ENCODE measurements around the gene IFT80. TPM values are rescaled to one million over a fixed set of nuclear protein-coding genes. Genes with fewer than 3 reads are reported as not detected.

IFT80 gene
- total and polyA plus RNA-seq, 2 experiments from 2014 or later, result 14.1 to 33.0 TPM

DNA sequence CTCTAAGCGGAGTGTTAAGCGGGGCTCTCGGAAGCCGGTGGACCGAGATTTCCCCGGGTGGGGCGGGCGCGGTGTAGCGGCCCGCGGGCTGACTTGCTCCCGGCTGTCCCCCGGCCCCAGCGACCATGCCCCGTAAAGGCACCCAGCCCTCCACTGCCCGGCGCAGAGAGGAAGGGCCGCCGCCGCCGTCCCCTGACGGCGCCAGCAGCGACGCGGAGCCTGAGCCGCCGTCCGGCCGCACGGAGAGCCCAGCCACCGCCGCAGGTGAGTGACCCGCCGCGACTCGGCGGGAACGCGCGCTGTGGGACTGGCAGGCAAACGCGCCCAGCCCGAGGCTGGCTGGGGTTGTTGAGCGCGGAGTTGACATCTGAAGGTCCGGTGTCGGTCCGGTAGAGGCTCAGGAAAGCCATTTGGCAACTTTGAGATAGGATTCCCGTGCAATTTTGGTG lies 1.7 kb upstream of the IFT80 start:
- H2AFZ ChIP-seq, result no peak overlapping the region
- H4K20me1 ChIP-seq (replicated peaks; ENCODE audit: insufficient read depth), result peaks cover 32% of the 10 kb centered on the region
- H3K36me3 ChIP-seq (ENCODE audit: insufficient read depth), result peaks cover 6% of the 10 kb centered on the region; the same call in 1 of the 2 replicates
- peaks cover 25% of the 10 kb centered on the region for H3K4me1 Mint-ChIP-seq
- H3K79me2 ChIP-seq (replicated peaks; ENCODE audit: insufficient read depth), result peaks cover 85% of the 10 kb centered on the region
- H3K4me3 Mint-ChIP-seq, result peak overlapping the region; percentile 98
- H3F3A ChIP-seq (replicated peaks; ENCODE audit: low read depth), result no peaks in the 10 kb centered on the region
- H3K27me3 Mint-ChIP-seq (ENCODE audit: insufficient read depth, low read depth, poor library complexity), result peaks cover 21% of the 10 kb centered on the region
- peak; percentile 42 for DNase-seq (ENCODE audit: low spot score)
- no peaks in the 10 kb centered on the region for H3K27me3 ChIP-seq (ENCODE audit: insufficient read depth)
- H3K4me3 ChIP-seq, result peak overlapping the region; percentile 60
- peaks cover 30% of the 10 kb centered on the region for H3K36me3 Mint-ChIP-seq (ENCODE audit: low read depth)
- peaks cover 4% of the 10 kb centered on the region; the same call in 1 of the 3 replicates for H3K9me3 Mint-ChIP-seq
- peak overlapping the region; percentile 65; the same call in 1 of the 2 replicates for H3K27ac Mint-ChIP-seq
- peaks cover 14% of the 10 kb centered on the region; the same call in 1 of the 2 replicates for H3K4me1 ChIP-seq (ENCODE audit: insufficient read depth)
- peak overlapping the region; percentile 81 for H3K4me2 ChIP-seq
- no peak overlapping the region for H3K27ac ChIP-seq (ENCODE audit: low read depth)
- no peak for TF ChIP-seq NANOG (IDR thresholded peaks at IDR 0.05; ENCODE audit: borderline replicate concordance)
- no peak for TF ChIP-seq JUNB (IDR thresholded peaks at IDR 0.05; ENCODE audit: unreplicated experiment)
- no peak for TF ChIP-seq CREB1 (CRISPR knock-in tag; IDR thresholded peaks at IDR 0.05; ENCODE audit: low read depth)
- TF ChIP-seq STAT1 (IDR thresholded peaks at IDR 0.05; ENCODE audit: unreplicated experiment), result no peak
- TF ChIP-seq ZNF114 (CRISPR knock-in tag; IDR thresholded peaks at IDR 0.05), result no peak
- no peak for TF ChIP-seq ZNF331 (CRISPR knock-in tag; IDR thresholded peaks at IDR 0.05; ENCODE audit: low read depth)
- TF ChIP-seq, protein P1, sequence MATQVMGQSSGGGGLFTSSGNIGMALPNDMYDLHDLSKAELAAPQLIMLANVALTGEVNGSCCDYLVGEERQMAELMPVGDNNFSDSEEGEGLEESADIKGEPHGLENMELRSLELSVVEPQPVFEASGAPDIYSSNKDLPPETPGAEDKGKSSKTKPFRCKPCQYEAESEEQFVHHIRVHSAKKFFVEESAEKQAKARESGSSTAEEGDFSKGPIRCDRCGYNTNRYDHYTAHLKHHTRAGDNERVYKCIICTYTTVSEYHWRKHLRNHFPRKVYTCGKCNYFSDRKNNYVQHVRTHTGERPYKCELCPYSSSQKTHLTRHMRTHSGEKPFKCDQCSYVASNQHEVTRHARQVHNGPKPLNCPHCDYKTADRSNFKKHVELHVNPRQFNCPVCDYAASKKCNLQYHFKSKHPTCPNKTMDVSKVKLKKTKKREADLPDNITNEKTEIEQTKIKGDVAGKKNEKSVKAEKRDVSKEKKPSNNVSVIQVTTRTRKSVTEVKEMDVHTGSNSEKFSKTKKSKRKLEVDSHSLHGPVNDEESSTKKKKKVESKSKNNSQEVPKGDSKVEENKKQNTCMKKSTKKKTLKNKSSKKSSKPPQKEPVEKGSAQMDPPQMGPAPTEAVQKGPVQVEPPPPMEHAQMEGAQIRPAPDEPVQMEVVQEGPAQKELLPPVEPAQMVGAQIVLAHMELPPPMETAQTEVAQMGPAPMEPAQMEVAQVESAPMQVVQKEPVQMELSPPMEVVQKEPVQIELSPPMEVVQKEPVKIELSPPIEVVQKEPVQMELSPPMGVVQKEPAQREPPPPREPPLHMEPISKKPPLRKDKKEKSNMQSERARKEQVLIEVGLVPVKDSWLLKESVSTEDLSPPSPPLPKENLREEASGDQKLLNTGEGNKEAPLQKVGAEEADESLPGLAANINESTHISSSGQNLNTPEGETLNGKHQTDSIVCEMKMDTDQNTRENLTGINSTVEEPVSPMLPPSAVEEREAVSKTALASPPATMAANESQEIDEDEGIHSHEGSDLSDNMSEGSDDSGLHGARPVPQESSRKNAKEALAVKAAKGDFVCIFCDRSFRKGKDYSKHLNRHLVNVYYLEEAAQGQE (IDR thresholded peaks at IDR 0.05; ENCODE audit: unreplicated experiment), result no peak
- TF ChIP-seq POLR2AphosphoS5 (IDR thresholded peaks at IDR 0.05; ENCODE audit: low read depth), result no peak
- TF ChIP-seq, protein P2, sequence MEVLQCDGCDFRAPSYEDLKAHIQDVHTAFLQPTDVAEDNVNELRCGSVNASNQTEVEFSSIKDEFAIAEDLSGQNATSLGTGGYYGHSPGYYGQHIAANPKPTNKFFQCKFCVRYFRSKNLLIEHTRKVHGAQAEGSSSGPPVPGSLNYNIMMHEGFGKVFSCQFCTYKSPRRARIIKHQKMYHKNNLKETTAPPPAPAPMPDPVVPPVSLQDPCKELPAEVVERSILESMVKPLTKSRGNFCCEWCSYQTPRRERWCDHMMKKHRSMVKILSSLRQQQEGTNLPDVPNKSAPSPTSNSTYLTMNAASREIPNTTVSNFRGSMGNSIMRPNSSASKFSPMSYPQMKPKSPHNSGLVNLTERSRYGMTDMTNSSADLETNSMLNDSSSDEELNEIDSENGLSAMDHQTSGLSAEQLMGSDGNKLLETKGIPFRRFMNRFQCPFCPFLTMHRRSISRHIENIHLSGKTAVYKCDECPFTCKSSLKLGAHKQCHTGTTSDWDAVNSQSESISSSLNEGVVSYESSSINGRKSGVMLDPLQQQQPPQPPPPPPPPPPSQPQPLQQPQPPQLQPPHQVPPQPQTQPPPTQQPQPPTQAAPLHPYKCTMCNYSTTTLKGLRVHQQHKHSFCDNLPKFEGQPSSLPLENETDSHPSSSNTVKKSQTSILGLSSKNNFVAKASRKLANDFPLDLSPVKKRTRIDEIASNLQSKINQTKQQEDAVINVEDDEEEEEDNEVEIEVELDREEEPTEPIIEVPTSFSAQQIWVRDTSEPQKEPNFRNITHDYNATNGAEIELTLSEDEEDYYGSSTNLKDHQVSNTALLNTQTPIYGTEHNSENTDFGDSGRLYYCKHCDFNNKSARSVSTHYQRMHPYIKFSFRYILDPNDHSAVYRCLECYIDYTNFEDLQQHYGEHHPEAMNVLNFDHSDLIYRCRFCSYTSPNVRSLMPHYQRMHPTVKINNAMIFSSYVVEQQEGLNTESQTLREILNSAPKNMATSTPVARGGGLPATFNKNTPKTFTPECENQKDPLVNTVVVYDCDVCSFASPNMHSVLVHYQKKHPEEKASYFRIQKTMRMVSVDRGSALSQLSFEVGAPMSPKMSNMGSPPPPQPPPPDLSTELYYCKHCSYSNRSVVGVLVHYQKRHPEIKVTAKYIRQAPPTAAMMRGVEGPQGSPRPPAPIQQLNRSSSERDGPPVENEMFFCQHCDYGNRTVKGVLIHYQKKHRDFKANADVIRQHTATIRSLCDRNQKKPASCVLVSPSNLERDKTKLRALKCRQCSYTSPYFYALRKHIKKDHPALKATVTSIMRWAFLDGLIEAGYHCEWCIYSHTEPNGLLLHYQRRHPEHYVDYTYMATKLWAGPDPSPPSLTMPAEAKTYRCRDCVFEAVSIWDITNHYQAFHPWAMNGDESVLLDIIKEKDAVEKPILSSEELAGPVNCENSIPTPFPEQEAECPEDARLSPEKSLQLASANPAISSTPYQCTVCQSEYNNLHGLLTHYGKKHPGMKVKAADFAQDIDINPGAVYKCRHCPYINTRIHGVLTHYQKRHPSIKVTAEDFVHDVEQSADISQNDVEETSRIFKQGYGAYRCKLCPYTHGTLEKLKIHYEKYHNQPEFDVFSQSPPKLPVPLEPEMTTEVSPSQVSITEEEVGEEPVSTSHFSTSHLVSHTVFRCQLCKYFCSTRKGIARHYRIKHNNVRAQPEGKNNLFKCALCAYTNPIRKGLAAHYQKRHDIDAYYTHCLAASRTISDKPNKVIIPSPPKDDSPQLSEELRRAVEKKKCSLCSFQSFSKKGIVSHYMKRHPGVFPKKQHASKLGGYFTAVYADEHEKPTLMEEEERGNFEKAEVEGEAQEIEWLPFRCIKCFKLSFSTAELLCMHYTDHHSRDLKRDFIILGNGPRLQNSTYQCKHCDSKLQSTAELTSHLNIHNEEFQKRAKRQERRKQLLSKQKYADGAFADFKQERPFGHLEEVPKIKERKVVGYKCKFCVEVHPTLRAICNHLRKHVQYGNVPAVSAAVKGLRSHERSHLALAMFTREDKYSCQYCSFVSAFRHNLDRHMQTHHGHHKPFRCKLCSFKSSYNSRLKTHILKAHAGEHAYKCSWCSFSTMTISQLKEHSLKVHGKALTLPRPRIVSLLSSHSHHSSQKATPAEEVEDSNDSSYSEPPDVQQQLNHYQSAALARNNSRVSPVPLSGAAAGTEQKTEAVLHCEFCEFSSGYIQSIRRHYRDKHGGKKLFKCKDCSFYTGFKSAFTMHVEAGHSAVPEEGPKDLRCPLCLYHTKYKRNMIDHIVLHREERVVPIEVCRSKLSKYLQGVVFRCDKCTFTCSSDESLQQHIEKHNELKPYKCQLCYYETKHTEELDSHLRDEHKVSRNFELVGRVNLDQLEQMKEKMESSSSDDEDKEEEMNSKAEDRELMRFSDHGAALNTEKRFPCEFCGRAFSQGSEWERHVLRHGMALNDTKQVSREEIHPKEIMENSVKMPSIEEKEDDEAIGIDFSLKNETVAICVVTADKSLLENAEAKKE (CRISPR knock-in tag; IDR thresholded peaks at IDR 0.05), result no peak
- TF ChIP-seq EZH2phosphoT487 (IDR thresholded peaks at IDR 0.05; ENCODE audit: unreplicated experiment), result no peak
- TF ChIP-seq, protein P3, sequence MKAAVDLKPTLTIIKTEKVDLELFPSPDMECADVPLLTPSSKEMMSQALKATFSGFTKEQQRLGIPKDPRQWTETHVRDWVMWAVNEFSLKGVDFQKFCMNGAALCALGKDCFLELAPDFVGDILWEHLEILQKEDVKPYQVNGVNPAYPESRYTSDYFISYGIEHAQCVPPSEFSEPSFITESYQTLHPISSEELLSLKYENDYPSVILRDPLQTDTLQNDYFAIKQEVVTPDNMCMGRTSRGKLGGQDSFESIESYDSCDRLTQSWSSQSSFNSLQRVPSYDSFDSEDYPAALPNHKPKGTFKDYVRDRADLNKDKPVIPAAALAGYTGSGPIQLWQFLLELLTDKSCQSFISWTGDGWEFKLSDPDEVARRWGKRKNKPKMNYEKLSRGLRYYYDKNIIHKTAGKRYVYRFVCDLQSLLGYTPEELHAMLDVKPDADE (IDR thresholded peaks at IDR 0.05), result no peak
- TF ChIP-seq, protein P4, sequence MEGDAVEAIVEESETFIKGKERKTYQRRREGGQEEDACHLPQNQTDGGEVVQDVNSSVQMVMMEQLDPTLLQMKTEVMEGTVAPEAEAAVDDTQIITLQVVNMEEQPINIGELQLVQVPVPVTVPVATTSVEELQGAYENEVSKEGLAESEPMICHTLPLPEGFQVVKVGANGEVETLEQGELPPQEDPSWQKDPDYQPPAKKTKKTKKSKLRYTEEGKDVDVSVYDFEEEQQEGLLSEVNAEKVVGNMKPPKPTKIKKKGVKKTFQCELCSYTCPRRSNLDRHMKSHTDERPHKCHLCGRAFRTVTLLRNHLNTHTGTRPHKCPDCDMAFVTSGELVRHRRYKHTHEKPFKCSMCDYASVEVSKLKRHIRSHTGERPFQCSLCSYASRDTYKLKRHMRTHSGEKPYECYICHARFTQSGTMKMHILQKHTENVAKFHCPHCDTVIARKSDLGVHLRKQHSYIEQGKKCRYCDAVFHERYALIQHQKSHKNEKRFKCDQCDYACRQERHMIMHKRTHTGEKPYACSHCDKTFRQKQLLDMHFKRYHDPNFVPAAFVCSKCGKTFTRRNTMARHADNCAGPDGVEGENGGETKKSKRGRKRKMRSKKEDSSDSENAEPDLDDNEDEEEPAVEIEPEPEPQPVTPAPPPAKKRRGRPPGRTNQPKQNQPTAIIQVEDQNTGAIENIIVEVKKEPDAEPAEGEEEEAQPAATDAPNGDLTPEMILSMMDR (conservative IDR thresholded peaks at IDR 0.05; ENCODE audit: low read depth in 2 of 2), result no peak
- no peak for TF ChIP-seq EZH2 (IDR thresholded peaks at IDR 0.05; ENCODE audit: low read depth, unreplicated experiment)
- H3K9me2 ChIP-seq (ENCODE audit: insufficient read depth), result no peaks in the 10 kb centered on the region
- peak; percentile 41 for ATAC-seq

All from GM23338 (cell line).